GM23338 (cell line): ENCODE results near the gene RPS17. TPM values are rescaled to one million over a fixed set of nuclear protein-coding genes. Genes with fewer than 3 reads are reported as not detected.

Experiments
- ATAC-seq: fragments of 200-7000 bp; cut with Tn5 transposase; 3 replicates; pipeline ENCODE4 v1.9.1; 2020
- DNase-seq: peaks from one replicate; pipeline ENCODE4 v3.0.0-alpha.2; 2015; ENCODE audit warnings: low spot score
- H2AFZ ChIP-seq: fragments of 200-600 bp; sonication (generic); 2 replicates; pipeline ENCODE4 v1.8.0; 2016; ENCODE audit warnings: antibody characterized with exemption, mild to moderate bottlenecking, moderate library complexity
- H3F3A ChIP-seq: fragments of 200-600 bp; sonication (generic); replicated peaks from 2 replicates; pipeline ENCODE4 v1.8.0; 2017; ENCODE audit warnings: antibody characterized with exemption, mixed run types, low read depth
- H3K27ac ChIP-seq: fragments of 200-600 bp; sonication (generic); 2 replicates; pipeline ENCODE4 v1.6.1; 2016; ENCODE audit warnings: low read depth
- H3K27me3 ChIP-seq: fragments of 200-600 bp; sonication (generic); 2 replicates; pipeline ENCODE4 v1.8.0; 2016; ENCODE audit warnings: mild to moderate bottlenecking, mixed run types, moderate library complexity; ENCODE audit not compliant: insufficient read depth
- H3K36me3 ChIP-seq: fragments of 200-600 bp; sonication (generic); 2 replicates; pipeline ENCODE4 v1.8.0; 2016; ENCODE audit warnings: mild to moderate bottlenecking; ENCODE audit not compliant: insufficient read depth
- H3K4me1 ChIP-seq: fragments of 200-600 bp; sonication (generic); 2 replicates; pipeline ENCODE4 v1.8.0; 2016; ENCODE audit warnings: mild to moderate bottlenecking, moderate library complexity; ENCODE audit not compliant: insufficient read depth
- H3K4me2 ChIP-seq: fragments of 200-600 bp; sonication (generic); 2 replicates; pipeline ENCODE4 v1.7.1; 2017; ENCODE audit warnings: mixed run types
- H3K4me3 ChIP-seq: fragments of 200-600 bp; sonication (generic); 2 replicates; pipeline ENCODE4 v1.6.1; 2016; ENCODE audit warnings: mixed run types
- H3K79me2 ChIP-seq: fragments of 200-600 bp; sonication (generic); replicated peaks from 2 replicates; pipeline ENCODE4 v1.8.0; 2017; ENCODE audit warnings: mild to moderate bottlenecking; ENCODE audit not compliant: insufficient read depth
- H3K9me2 ChIP-seq: fragments of 200-600 bp; sonication (generic); 2 replicates; pipeline ENCODE4 v1.8.0; 2017; ENCODE audit not compliant: insufficient read depth
- H4K20me1 ChIP-seq: fragments of 200-600 bp; sonication (generic); replicated peaks from 2 replicates; pipeline ENCODE4 v1.8.0; 2017; ENCODE audit warnings: mild to moderate bottlenecking; ENCODE audit not compliant: insufficient read depth
- H3K27ac Mint-ChIP-seq: 2 replicates; pipeline ENCODE4 v1.8.0; 2020; ENCODE audit warnings: inconsistent platforms, mild to moderate bottlenecking, moderate library complexity, mixed read lengths
- H3K27me3 Mint-ChIP-seq: 3 replicates; pipeline ENCODE4 v1.8.0; 2022; ENCODE audit warnings: low read depth, mild to moderate bottlenecking, moderate library complexity, mixed read lengths, inconsistent platforms; ENCODE audit not compliant: insufficient read depth, poor library complexity
- H3K36me3 Mint-ChIP-seq: 3 replicates; pipeline ENCODE4 v1.8.0; 2021; ENCODE audit warnings: low read depth, mild to moderate bottlenecking, inconsistent platforms, moderate library complexity, mixed read lengths
- H3K4me1 Mint-ChIP-seq: 3 replicates; pipeline ENCODE4 v1.8.0; 2020; ENCODE audit warnings: mild to moderate bottlenecking, inconsistent platforms, mixed read lengths
- H3K4me3 Mint-ChIP-seq: 3 replicates; pipeline ENCODE4 v1.8.0; 2021; ENCODE audit warnings: moderate library complexity, mild to moderate bottlenecking, inconsistent platforms, mixed read lengths
- H3K9me3 Mint-ChIP-seq: 3 replicates; pipeline ENCODE4 v1.8.0; 2020; ENCODE audit warnings: moderate library complexity, mild to moderate bottlenecking, inconsistent platforms, mixed read lengths
- CREB1 ChIP-seq: fragments of 250-450 bp; sonication (Bioruptor Pico); IDR thresholded peaks from 2 replicates; pipeline ENCODE4 v1.5.0; 2020; ENCODE audit warnings: low read depth, mild to moderate bottlenecking, moderate library complexity
- EZH2 ChIP-seq: fragments of 200-600 bp; sonication (generic); IDR thresholded peaks from one replicate; pipeline ENCODE4 v1.8.0; 2017; ENCODE audit warnings: antibody characterized with exemption, mild to moderate bottlenecking, low read depth; ENCODE audit not compliant: unreplicated experiment
- POLR2AphosphoS5 ChIP-seq: IDR thresholded peaks from 2 replicates; pipeline ENCODE4 v1.6.1; 2016; ENCODE audit warnings: antibody characterized with exemption, low read depth
- STAT1 ChIP-seq: IDR thresholded peaks from one replicate; pipeline ENCODE4 v1.6.1; 2016; ENCODE audit warnings: antibody characterized with exemption; ENCODE audit not compliant: unreplicated experiment
- ZNF462 ChIP-seq: fragments of 250-450 bp; sonication (Bioruptor Pico); IDR thresholded peaks from 2 replicates; pipeline ENCODE4 v1.5.0; 2020; ENCODE audit warnings: mild to moderate bottlenecking, moderate library complexity
- polyA plus RNA-seq: library from polyadenylated mRNA; unstranded; fragments of >200 nt; fragmentation: Nextera tagmentation; extraction: Ambion mirVana; gene quantifications from 2 replicates; pipeline ENCODE4 v1.2.1, GENCODE V29; 2016
- total RNA-seq: library from RNA; depleted of rRNA; stranded (reverse); fragments of >200 nt; shearing (Covaris generic); gene quantifications from 2 replicates; pipeline ENCODE4 v1.2.3, GENCODE V29; 2014

Gene RPS17
- total and polyA plus RNA-seq, 2 experiments from 2014 or later, result 1,741 to 1,928 TPM

GRCh38 chr15:82572311-82572710, 32.1 kb upstream of the RPS17 start (continued):
- TF ChIP-seq ZNF462 (CRISPR knock-in tag), result no peak
- TF ChIP-seq STAT1, result no peak

- Mint-ChIP-seq H3K36me3 (no peaks in the 10 kb centered on the region), H3K4me3 (peak overlapping the region; percentile 66), H3K4me1 (peaks cover 22% of the 10 kb centered on the region), H3K9me3 (no peaks in the 10 kb centered on the region), H3K27me3 (peaks cover 2% of the 10 kb centered on the region), H3K27ac (no peak overlapping the region)
- peak; percentile 91 for ATAC-seq
- Histone ChIP-seq H3K79me2 (no peaks in the 10 kb centered on the region), H3K4me1 (peaks cover 22% of the 10 kb centered on the region), H3K4me2 (peak overlapping the region; percentile 87), H3K36me3 (no peaks in the 10 kb centered on the region), H2AFZ (peak overlapping the region; percentile 98), H3K4me3 (peak overlapping the region; percentile 55), H3K27ac (no peak overlapping the region), H4K20me1 (no peaks in the 10 kb centered on the region), H3K9me2 (no peaks in the 10 kb centered on the region), H3K27me3 (no peaks in the 10 kb centered on the region), H3F3A (no peaks in the 10 kb centered on the region)
- TF ChIP-seq EZH2 (no peak), CREB1 (CRISPR knock-in tag) (peak; percentile 66; the same call in 1 of the 2 replicates), POLR2AphosphoS5 (peak; percentile 42; the same call in 1 of the 2 replicates)
- peak; percentile 78 for DNase-seq
These were observed 31.5 kb upstream of the RPS17 start for GRCh38 chr15:82571722-82572222.
